ENCODE measurements around the gene TAS1R3. TPM values are rescaled to one million over a fixed set of nuclear protein-coding genes. Genes with fewer than 3 reads are reported as not detected.
"Not testable (repeated sequence)": the region's sequence is repeated elsewhere in the genome, so short reads cannot be mapped to it uniquely, and the experiment has no call there.

Gene TAS1R3
- total and polyA plus RNA-seq, 2 of the 4 experiments (the other 2 are of a cell fraction) = under 0.01 to 0.05 TPM

GRCh38 chr1:1316199-1316598, 14.9 kb upstream of the TAS1R3 start:
- H2AFZ ChIP-seq (replicated peaks; ENCODE audit: low read length, poor library complexity); H3K14ac ChIP-seq (replicated peaks; ENCODE audit: low read depth, low read length); H3K27me3 ChIP-seq (ENCODE audit: control insufficient read depth, insufficient read depth, low read length); H3K4me1 ChIP-seq (ENCODE audit: control insufficient read depth, insufficient read depth, low read length); H2BK5ac ChIP-seq (ENCODE audit: low read depth, low read length, poor library complexity, severe bottlenecking); BruUV-seq (replicated peaks); CTCF ChIA-PET; H4K5ac ChIP-seq (ENCODE audit: low read depth, low read length); in situ Hi-C loops (cut with MboI; ENCODE audit: low sequenced_read_pairs); H3K27ac ChIP-seq (ENCODE audit: insufficient read depth, low read length); H3K23ac ChIP-seq (ENCODE audit: low read depth, low read length); H2AK9ac ChIP-seq (replicated peaks; ENCODE audit: low read depth, low read length, poor library complexity); H2AK5ac ChIP-seq (ENCODE audit: low read depth, low read length); H3K9me3 ChIP-seq (ENCODE audit: control insufficient read depth, insufficient read depth, low read length); H4K8ac ChIP-seq (ENCODE audit: low read depth in 2 of 2, low read length in 2 of 2); H3K56ac ChIP-seq (ENCODE audit: extremely low read depth, insufficient read depth, low read length); H3K4ac ChIP-seq (ENCODE audit: low read depth, low read length); H4K91ac ChIP-seq (ENCODE audit: insufficient read depth, low read depth, low read length); POLR2A ChIA-PET (ENCODE audit: unreplicated experiment); dilution Hi-C loops (cut with HindIII; ENCODE audit: low sequenced_read_pairs, unreplicated experiment); H2BK20ac ChIP-seq (ENCODE audit: low read depth, low read length); H3K9ac ChIP-seq (ENCODE audit: low read depth, low read length); H3K9me1 ChIP-seq (ENCODE audit: insufficient read depth, low read length); H3K4me3 ChIP-seq (ENCODE audit: insufficient read depth, low read depth, low read length); H2BK120ac ChIP-seq (ENCODE audit: low read depth, low read length); intact Hi-C loops (cut with micrococcal nuclease); H3K4me2 ChIP-seq (ENCODE audit: low read depth, low read length); H2BK15ac ChIP-seq (ENCODE audit: low read depth, low read length); ATAC-seq (ENCODE audit: low read depth); DNase-seq; H3K18ac ChIP-seq (ENCODE audit: low read depth, low read length): not testable (repeated sequence)
- 72% methylated on average over 3 of the region's 8 CpGs; no CpG with 5 or more reads in 1 of the 2 experiments for WGBS, 2 experiments (ENCODE audit: extremely low coverage in 2 of 2, insufficient read length in 1 of 2)
- peaks cover 70% of the 10 kb centered on the region for H4K20me1 ChIP-seq (ENCODE audit: insufficient read depth, low read length)
- peaks cover 67% of the 10 kb centered on the region for H3K36me3 ChIP-seq (ENCODE audit: control insufficient read depth, insufficient read depth, low read length)
- peaks cover 16 to 64% of the 10 kb centered on the region in 2 experiments for H3K79me1 ChIP-seq (ENCODE audit: low read depth in 1 of 2, low read length in 2 of 2)
